CD4-positive, alpha-beta T cell treated with Interleukin-17A for 1 hour (primary cell): Measurements from ENCODE around the gene ZFP42.
"Not testable (repeated sequence)": the region's sequence is repeated elsewhere in the genome, so short reads cannot be mapped to it uniquely, and the experiment has no call there.

ENCODE experiments used
- DNase-seq: peaks from one replicate; pipeline ENCODE4 v3.0.0-alpha.2; 2020

ZFP42 gene

DNA sequence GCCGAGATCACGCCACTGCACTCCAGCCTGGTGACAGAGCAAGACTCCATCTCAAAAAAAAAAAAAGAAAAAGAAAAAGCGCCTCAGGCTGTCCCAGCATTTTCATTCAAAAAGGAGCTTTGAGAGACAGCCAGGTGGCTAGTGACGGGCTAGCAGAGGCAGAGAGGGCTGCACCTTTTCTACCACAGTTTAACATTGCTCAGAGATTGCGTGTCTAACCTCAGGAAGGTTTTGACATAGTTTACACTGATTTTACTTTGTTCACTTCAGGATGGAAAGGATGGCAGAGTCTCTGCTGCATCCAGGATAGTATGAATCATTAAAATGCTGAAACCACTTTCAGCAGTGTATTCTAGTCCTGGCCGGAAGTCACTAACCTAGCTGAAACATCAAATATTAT, 28.1 kb downstream of the ZFP42 start:
- DNase-seq = no peak

DNA sequence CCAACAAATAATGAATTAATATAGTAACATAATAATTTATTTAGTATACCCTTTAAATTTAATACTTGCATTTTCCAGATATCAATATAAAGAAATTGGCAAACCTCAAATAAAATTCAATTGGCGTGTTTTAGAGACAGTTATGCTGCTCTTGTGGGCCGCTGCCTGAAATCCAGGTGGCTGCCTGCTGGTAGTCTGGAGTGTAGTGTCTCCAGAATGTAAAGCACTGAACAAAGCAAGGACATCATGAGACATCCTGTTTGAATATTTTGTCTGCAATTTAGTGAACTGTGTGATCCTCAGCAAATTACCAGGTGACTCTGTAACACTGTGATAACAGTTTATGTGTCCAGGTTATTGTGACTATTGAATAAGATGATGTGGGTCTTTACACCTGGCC, 29.9 kb downstream of the ZFP42 start:
- DNase-seq = no peak

GRCh38 chr4:188029114-188029513, 33.5 kb downstream of the ZFP42 start:
- no peak for DNase-seq

DNA sequence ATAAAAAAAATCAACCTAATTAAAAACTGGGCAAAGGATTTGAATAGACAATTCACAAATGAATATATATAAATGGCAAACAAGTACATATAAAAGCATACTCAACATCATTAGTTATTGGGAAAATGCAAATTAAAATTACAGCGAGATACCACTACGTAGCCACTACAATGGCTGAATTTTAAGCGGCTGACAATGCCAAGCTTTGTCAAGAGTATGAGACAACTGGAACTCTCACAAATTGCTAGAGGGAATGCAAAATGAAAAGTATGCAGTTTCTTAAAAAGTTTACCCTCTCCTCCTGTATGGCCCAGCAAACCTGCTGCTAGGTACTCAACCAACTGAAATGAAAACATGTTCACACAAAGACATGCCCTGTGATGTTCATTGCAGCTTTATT, 34.8 kb downstream of the ZFP42 start:
- no peak for DNase-seq

DNA sequence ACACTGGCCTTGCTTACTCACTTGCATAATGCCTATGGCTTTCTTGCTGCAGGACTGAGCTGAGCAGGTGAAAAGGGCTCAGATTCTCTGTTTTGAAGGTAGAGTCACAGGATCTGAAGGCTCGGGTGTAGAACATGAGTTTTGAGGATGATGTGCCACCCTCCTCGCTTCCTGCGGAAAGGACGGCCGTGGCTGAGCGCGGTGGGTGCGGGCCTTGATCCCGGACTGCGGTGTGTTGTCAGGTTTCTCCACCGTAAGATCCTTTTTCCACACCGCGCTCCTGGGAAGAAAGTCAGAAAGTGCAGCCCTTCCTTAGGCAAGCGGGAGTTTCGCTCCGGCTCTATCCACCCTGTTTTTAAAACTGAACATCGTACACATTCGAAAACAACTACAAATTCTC, 36.2 kb downstream of the ZFP42 start:
- DNase-seq = no peak

GRCh38 chr4:188032170-188032569, 36.6 kb downstream of the ZFP42 start:
- no peak for DNase-seq

GRCh38 chr4:188032583-188032982, 37.0 kb downstream of the ZFP42 start:
- DNase-seq = no peak

GRCh38 chr4:188037003-188037713, 41.6 kb downstream of the ZFP42 start:
- DNase-seq = no peak

- DNase-seq = no peak
Measured at GRCh38 chr4:188041721-188042120, 46.1 kb downstream of the ZFP42 start.

GRCh38 chr4:188042191-188042590, 46.6 kb downstream of the ZFP42 start:
- DNase-seq = no peak

DNA sequence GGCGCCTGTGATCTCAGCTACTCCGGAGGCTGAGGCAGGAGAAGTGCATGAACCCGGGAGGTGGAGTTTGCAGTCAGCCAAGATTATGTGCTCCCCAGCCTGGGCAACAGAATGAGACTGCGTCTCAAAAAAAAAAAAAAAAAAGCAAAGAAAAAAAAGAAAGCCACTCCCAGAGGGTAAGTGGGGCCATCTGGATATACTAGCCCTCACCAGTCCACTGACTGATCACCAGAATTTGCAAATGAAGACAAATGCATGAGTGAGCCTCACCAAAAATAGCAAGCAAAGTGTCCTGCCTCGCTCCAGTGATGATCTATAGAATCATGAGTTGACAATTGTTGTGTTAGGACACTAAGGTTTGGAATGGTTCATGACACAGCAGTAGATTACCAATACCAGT, 47.6 kb downstream of the ZFP42 start:
- DNase-seq = no peak

DNA sequence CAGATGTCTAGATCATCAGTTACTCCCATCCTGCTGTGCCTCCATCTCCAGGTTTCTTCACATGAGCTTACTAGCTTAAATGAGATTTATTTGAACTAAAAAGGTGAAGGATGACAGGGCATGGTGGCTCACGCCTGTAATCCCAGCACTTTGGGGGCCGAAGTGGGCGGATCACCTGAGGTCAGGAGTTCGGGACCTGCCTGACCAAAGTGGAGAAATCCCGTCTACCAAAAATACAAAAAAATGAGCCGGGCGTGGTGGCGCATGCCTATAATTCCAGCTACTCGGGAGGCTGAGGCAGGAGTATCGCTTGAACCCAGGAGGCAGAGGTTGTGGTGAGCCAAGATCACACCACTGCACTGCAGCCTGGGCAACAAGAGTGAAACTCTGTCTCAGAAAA, 49.9 kb downstream of the ZFP42 start:
- not testable (repeated sequence) for DNase-seq

GRCh38 chr4:188046657-188047056, 51.1 kb downstream of the ZFP42 start:
- no peak for DNase-seq

DNA sequence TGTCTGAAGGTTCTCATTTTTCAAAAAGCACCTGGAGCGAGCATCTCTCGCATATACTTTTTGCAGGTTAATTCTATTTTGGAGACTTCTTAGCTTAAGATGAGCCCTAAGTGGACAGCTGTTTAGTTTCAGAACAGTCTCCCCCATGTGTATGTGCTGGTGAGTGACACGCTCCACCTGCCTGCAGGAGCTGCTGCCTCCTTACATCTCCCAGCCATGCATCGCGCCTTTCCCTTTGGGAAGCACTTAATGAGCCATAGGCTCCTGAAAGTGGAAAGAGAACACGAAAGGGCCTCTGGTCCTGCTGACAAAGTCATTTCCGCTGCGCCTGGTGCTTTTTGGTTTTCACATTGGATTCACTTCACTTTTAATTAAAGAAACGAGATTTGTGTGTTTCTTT, 57.7 kb downstream of the ZFP42 start:
- no peak for DNase-seq
